Measurements from ENCODE around the gene NLRP5.

The NLRP5 gene

DNA sequence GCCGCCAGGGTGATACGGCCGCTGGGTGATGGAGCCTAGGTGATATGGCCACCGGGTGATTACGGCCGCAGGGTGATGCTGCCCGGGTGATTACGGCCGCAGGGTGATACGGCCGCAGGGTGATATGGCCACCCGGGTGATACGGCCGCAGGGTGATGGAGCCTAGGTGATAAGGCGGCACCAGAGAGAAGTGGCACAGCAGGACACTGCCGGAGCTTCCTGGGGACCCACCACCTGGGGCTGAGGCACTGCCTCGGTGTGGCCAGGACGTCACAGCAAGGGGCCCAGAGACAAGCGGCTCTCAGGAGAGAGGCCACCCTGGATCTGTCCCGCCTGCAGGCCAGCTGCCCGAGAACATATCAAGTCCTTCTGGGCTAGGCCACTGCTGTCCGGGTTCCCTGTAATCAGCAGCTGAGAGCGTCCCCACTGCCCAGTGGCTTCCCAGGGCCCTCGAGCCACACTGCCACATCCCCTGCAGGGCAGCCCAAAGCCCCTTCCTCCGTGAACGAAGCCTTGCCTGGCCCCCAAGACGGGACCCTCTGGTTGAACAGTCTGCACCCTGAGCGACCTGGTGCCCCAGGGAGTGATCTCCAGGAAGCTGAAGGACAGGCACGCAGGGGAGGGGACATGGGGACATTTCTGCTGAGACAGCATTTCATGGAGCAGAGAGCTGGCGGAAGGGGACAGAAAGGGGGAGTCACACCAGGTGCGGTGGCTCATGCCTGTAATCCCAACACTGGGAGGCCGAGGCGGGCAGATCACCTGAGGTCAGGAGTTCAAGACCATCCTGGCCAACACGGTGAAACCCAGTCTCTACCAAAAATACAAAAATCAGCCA is 112.4 kb downstream of the NLRP5 start:
- TF ChIP-seq, protein P1, sequence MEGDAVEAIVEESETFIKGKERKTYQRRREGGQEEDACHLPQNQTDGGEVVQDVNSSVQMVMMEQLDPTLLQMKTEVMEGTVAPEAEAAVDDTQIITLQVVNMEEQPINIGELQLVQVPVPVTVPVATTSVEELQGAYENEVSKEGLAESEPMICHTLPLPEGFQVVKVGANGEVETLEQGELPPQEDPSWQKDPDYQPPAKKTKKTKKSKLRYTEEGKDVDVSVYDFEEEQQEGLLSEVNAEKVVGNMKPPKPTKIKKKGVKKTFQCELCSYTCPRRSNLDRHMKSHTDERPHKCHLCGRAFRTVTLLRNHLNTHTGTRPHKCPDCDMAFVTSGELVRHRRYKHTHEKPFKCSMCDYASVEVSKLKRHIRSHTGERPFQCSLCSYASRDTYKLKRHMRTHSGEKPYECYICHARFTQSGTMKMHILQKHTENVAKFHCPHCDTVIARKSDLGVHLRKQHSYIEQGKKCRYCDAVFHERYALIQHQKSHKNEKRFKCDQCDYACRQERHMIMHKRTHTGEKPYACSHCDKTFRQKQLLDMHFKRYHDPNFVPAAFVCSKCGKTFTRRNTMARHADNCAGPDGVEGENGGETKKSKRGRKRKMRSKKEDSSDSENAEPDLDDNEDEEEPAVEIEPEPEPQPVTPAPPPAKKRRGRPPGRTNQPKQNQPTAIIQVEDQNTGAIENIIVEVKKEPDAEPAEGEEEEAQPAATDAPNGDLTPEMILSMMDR (IDR thresholded peaks at IDR 0.05; ENCODE audit: low read depth, low read length), result no peak
- no peak for TF ChIP-seq EZH2phosphoT487 (IDR thresholded peaks at IDR 0.05; ENCODE audit: low read depth)
- Histone ChIP-seq H3K9ac (ENCODE audit: low read length) (no peak overlapping the region), H3K79me2 (ENCODE audit: low read length) (peaks cover 83% of the 10 kb centered on the region), H2AFZ (ENCODE audit: low read depth, low read length) (no peak overlapping the region), H3K27me3 (ENCODE audit: low read depth, low read length) (no peaks in the 10 kb centered on the region), H3K4me3 (ENCODE audit: low read length) (no peak overlapping the region), H3K36me3 (replicated peaks; ENCODE audit: low read depth, low read length) (peaks cover 43% of the 10 kb centered on the region), H3K4me2 (ENCODE audit: low read length) (no peak overlapping the region), H3K4me1 (ENCODE audit: low read length) (peaks cover 7% of the 10 kb centered on the region; the same call in 1 of the 2 replicates), H3K9me3 (ENCODE audit: insufficient read depth, low read length) (no peaks in the 10 kb centered on the region), H4K20me1 (ENCODE audit: insufficient read depth, low read length) (peaks cover 22% of the 10 kb centered on the region), H3K27ac (ENCODE audit: low read length) (no peak overlapping the region)

DNA sequence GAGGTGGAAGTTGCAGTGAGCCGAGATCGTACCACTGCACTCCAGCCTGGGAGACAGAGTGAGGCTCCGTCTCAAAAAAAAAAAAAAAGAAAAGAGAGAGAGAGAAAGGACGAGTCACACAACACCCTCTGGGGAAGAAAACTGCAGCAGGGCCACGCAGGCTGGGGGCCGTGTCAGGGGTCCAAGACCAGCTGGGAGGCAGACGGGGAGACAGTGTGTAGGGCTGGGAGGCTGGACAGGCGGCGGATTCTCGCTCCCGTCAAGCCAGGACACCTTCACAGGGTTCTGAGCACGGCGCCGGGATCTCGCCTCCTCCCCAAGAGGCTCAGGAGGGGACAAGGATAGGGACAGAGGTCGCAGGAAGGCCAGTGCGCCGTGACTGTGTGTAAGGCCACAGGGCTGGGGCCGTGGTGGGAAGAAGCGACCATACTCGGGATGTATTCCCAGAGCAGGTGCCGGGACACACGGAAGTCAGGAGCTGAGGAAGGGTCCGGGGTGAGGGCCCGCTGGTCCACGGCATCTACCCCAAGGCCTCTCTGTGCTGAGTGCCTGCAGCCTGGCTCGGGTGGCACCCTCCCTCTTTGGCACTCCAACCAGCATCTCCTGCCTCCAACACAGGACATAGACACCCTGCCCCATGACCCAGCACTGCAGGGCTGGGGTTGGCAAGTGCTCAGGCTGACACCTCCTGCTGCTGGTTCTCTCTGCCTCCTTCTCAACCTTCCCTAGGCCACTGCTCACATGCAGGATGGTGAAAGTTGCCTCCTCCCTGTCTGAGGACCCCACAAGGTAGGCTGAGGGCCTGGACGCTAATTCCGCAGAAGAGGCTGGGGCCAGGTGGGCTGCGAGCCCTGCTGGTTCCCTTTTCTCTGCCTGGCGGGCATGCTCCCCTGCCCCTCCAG is 113.3 kb downstream of the NLRP5 start:
- H3K4me3 ChIP-seq (ENCODE audit: low read length), result no peak overlapping the region
- no peak overlapping the region for H3K4me2 ChIP-seq (ENCODE audit: low read length)
- no peaks in the 10 kb centered on the region for H3K9me3 ChIP-seq (ENCODE audit: insufficient read depth, low read length)
- TF ChIP-seq EZH2phosphoT487 (IDR thresholded peaks at IDR 0.05; ENCODE audit: low read depth), result no peak
- TF ChIP-seq, protein P1 (IDR thresholded peaks at IDR 0.05; ENCODE audit: low read depth, low read length), result no peak
- peaks cover 85% of the 10 kb centered on the region for H3K79me2 ChIP-seq (ENCODE audit: low read length)
- no peak overlapping the region for H3K9ac ChIP-seq (ENCODE audit: low read length)
- peaks cover 4% of the 10 kb centered on the region; the same call in 1 of the 2 replicates for H3K4me1 ChIP-seq (ENCODE audit: low read length)
- H3K36me3 ChIP-seq (replicated peaks; ENCODE audit: low read depth, low read length), result peaks cover 43% of the 10 kb centered on the region
- H3K27ac ChIP-seq (ENCODE audit: low read length), result no peak overlapping the region
- no peak overlapping the region for H2AFZ ChIP-seq (ENCODE audit: low read depth, low read length)
- H4K20me1 ChIP-seq (ENCODE audit: insufficient read depth, low read length), result peaks cover 28% of the 10 kb centered on the region
- H3K27me3 ChIP-seq (ENCODE audit: low read depth, low read length), result no peaks in the 10 kb centered on the region

DNA sequence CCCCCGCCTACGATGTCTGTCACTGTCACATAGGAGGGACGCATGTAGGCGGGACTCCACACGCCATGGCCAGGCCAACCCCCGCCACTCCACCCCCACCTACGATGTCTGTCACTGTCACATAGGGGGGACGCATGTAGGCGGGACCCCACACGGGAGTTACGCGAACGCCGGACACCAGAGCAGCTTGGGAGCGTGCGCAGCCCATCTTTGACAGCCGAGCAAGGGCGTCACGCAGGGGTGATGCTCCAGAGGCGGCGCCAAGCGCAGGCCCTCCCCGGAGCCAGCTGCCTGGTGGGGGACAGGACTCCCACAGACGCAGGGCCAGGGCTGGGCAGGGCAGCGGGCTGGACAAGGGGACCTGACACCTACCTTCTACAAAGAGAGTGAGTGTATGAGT is 114.5 kb downstream of the NLRP5 start:
- no peak overlapping the region for H3K4me3 ChIP-seq (ENCODE audit: low read length)
- H3K79me2 ChIP-seq (ENCODE audit: low read length), result peaks cover 86% of the 10 kb centered on the region
- peaks cover 37% of the 10 kb centered on the region for H4K20me1 ChIP-seq (ENCODE audit: insufficient read depth, low read length)
- H2AFZ ChIP-seq (ENCODE audit: low read depth, low read length), result no peak overlapping the region
- H3K36me3 ChIP-seq (replicated peaks; ENCODE audit: low read depth, low read length), result peaks cover 34% of the 10 kb centered on the region
- no peaks in the 10 kb centered on the region for H3K27me3 ChIP-seq (ENCODE audit: low read depth, low read length)
- H3K9me3 ChIP-seq (ENCODE audit: insufficient read depth, low read length), result no peaks in the 10 kb centered on the region
- TF ChIP-seq, protein P1 (IDR thresholded peaks at IDR 0.05; ENCODE audit: low read depth, low read length), result no peak
- TF ChIP-seq EZH2phosphoT487 (IDR thresholded peaks at IDR 0.05; ENCODE audit: low read depth), result no peak
- H3K4me1 ChIP-seq (ENCODE audit: low read length), result peaks cover 3% of the 10 kb centered on the region; the same call in 1 of the 2 replicates
- no peak overlapping the region for H3K4me2 ChIP-seq (ENCODE audit: low read length)
- no peak overlapping the region for H3K9ac ChIP-seq (ENCODE audit: low read length)
- no peak overlapping the region for H3K27ac ChIP-seq (ENCODE audit: low read length)

Measured in OCI-LY3 (cell line).